ENCODE data around the gene SUSD4. TPM values are rescaled to one million over a fixed set of nuclear protein-coding genes. Genes with fewer than 3 reads are reported as not detected.

The SUSD4 gene
- total and polyA plus RNA-seq, 2 donors (not counting 3 experiments of a cell fraction or from before 2014, with no cell fraction given) = not detected

DNA sequence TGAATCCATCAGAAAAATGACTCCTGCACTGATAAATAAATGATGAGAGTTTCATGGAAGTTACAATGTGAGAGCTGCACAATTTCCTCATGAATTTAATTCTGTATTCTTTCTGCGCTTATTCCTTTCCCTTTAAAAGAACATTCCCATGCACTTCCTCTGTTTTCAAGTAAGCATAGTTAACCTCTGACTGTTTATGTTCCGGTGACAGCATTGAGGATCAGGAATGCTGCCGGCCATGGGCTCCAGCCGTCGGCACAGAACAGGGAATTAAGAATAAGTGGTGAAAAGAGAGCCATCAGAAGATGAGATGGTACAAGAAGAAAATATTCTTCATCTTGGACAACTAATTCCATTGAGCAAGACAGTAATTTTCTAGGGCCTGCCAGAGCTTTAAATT is 65.3 kb downstream of the SUSD4 start:
- intact Hi-C loops (cut with micrococcal nuclease) = no loop called here
- no TSS peak for BruUV-seq (replicated peaks)
- no peaks in the 10 kb centered on the region for H3K9me1 ChIP-seq (replicated peaks; ENCODE audit: control insufficient read depth, extremely low read depth, insufficient read depth, low read length)
- no peaks in the 10 kb centered on the region for H3K9me3 ChIP-seq (replicated peaks; ENCODE audit: control insufficient read depth, insufficient read depth, low read length)
- no peaks in the 10 kb centered on the region for H4K20me1 ChIP-seq (replicated peaks; ENCODE audit: control insufficient read depth, extremely low read depth, insufficient read depth, low read length)
- H3K4me3 ChIP-seq (replicated peaks in 1 of 3; ENCODE audit: insufficient read depth in 1 of 3, low read depth in 1 of 3, low read length in 3 of 3) = no peak overlapping the region
- H3K27ac ChIP-seq (ENCODE audit: insufficient read depth, low read depth, low read length) = no peak overlapping the region
- no peaks in the 10 kb centered on the region for H3K79me2 ChIP-seq (ENCODE audit: control insufficient read depth, insufficient read depth, low read length)
- ChIA-PET CTCF (interaction anchor here (1.0 kb wide), 1 partner anchor 175 kb away, joined by 3 read pairs; no protein-coding TSS in a partner anchor), POLR2A (no interaction called here)
- no peaks in the 10 kb centered on the region for H3K4me1 ChIP-seq (ENCODE audit: control insufficient read depth, extremely low read depth, insufficient read depth, low read length)
- no peak overlapping the region for H3K4me2 ChIP-seq (ENCODE audit: insufficient read depth, low read length)
- TF ChIP-seq POLR2A (IDR thresholded peaks at IDR 0.05; ENCODE audit: low read depth, low read length) (no peak), MYC (IDR thresholded peaks at IDR 0.05; ENCODE audit: low read depth, low read length) (no peak), JUN (IDR thresholded peaks at IDR 0.05; ENCODE audit: borderline replicate concordance, insufficient read depth, insufficient read length, low read depth) (no peak), MAX (IDR thresholded peaks at IDR 0.05; ENCODE audit: insufficient read depth, insufficient read length) (no peak), GATA2 (IDR thresholded peaks at IDR 0.05; ENCODE audit: insufficient read depth, insufficient read length, low read depth, low read length) (no peak), FOS (IDR thresholded peaks at IDR 0.05; ENCODE audit: borderline replicate concordance, insufficient read depth, low read length) (peak; percentile 32)
- DNase-seq (ENCODE audit: low read depth, low spot score) (peak; percentile 26), FAIRE-seq (peak; percentile 91)
- H3K27me3 ChIP-seq (ENCODE audit: control insufficient read depth in 2 of 2, insufficient read depth in 2 of 2, low read length in 2 of 2) = no peaks in the 10 kb centered on the region
- no peak overlapping the region for H3K9ac ChIP-seq (replicated peaks; ENCODE audit: extremely low read depth, insufficient read depth, low read length)
- H3K36me3 ChIP-seq (ENCODE audit: control insufficient read depth in 2 of 2, extremely low read depth in 1 of 2, insufficient read depth in 2 of 2, low read length in 2 of 2) = no peaks in the 10 kb centered on the region
- H2AFZ ChIP-seq (ENCODE audit: low read depth, low read length) = peak overlapping the region; percentile 36
- dilution Hi-C loops (cut with MboI; ENCODE audit: extremely low pct_ligation_motif_present, low sequenced_read_pairs) = no loop called here

DNA sequence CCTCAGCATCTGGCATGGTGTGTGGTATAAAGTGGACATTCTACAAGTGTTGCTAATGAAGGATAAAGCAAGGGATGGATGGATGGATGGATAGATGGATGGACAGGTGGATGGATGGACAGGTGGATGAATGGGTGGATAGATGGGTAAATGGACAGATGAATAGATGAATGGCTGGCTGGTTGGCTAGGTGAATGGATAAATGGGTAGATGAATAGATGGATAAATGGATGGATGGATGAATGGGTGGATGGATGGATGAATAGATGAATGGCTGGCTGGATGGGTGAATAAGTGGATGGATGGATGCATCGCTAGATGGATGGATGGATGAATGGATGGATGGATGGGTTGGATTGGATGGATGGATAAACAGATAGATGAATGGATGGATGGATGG is 66.2 kb downstream of the SUSD4 start:
- POLR2A ChIA-PET = no interaction called here
- no peaks in the 10 kb centered on the region for H4K20me1 ChIP-seq (replicated peaks; ENCODE audit: control insufficient read depth, extremely low read depth, insufficient read depth, low read length)
- no peaks in the 10 kb centered on the region for H3K4me1 ChIP-seq (ENCODE audit: control insufficient read depth, extremely low read depth, insufficient read depth, low read length)
- no peak overlapping the region for H3K9ac ChIP-seq (replicated peaks; ENCODE audit: extremely low read depth, insufficient read depth, low read length)
- no peak overlapping the region for H3K4me3 ChIP-seq (replicated peaks in 1 of 3; ENCODE audit: insufficient read depth in 1 of 3, low read depth in 1 of 3, low read length in 3 of 3)
- no TSS peak for BruUV-seq (replicated peaks)
- no peaks in the 10 kb centered on the region for H3K9me3 ChIP-seq (replicated peaks; ENCODE audit: control insufficient read depth, insufficient read depth, low read length)
- H3K9me1 ChIP-seq (replicated peaks; ENCODE audit: control insufficient read depth, extremely low read depth, insufficient read depth, low read length) = no peaks in the 10 kb centered on the region
- dilution Hi-C loops (cut with MboI; ENCODE audit: extremely low pct_ligation_motif_present, low sequenced_read_pairs) = no loop called here
- no peak overlapping the region for H3K27ac ChIP-seq (ENCODE audit: insufficient read depth, low read depth, low read length)
- H3K4me2 ChIP-seq (ENCODE audit: insufficient read depth, low read length) = no peak overlapping the region
- no peak overlapping the region for H2AFZ ChIP-seq (ENCODE audit: low read depth, low read length)
- no peak for TF ChIP-seq JUN (IDR thresholded peaks at IDR 0.05; ENCODE audit: borderline replicate concordance, insufficient read depth, insufficient read length, low read depth)
- no peak for TF ChIP-seq POLR2AphosphoS5 (IDR thresholded peaks at IDR 0.05; ENCODE audit: insufficient read depth, low read depth, low read length)
- TF ChIP-seq GATA2 (IDR thresholded peaks at IDR 0.05; ENCODE audit: insufficient read depth, insufficient read length, low read depth, low read length) = no peak
- TF ChIP-seq CTCF (IDR thresholded peaks at IDR 0.05; ENCODE audit: extremely low read depth in 1 of 2, insufficient read depth in 1 of 2, low read depth in 1 of 2, low read length in 2 of 2) = no peak
- TF ChIP-seq FOS (IDR thresholded peaks at IDR 0.05; ENCODE audit: borderline replicate concordance, insufficient read depth, low read length) = no peak
- TF ChIP-seq POLR2A (IDR thresholded peaks at IDR 0.05; ENCODE audit: low read depth, low read length) = no peak
- TF ChIP-seq EZH2 (IDR thresholded peaks at IDR 0.05; ENCODE audit: borderline replicate concordance, low read depth, low read length, severe bottlenecking) = no peak
- no peak for TF ChIP-seq MAX (IDR thresholded peaks at IDR 0.05; ENCODE audit: insufficient read depth, insufficient read length)
- TF ChIP-seq MYC (IDR thresholded peaks at IDR 0.05; ENCODE audit: low read depth, low read length) = no peak
- CTCF ChIA-PET = interaction anchor here (1.0 kb wide), 1 partner anchor 174 kb away, joined by 3 read pairs; no protein-coding TSS in a partner anchor
- intact Hi-C loops (cut with micrococcal nuclease) = no loop called here
- no peak for DNase-seq (ENCODE audit: low read depth, low spot score)
- no peak for FAIRE-seq
- H3K27me3 ChIP-seq (ENCODE audit: control insufficient read depth in 2 of 2, insufficient read depth in 2 of 2, low read length in 2 of 2) = no peaks in the 10 kb centered on the region
- no peaks in the 10 kb centered on the region for H3K79me2 ChIP-seq (ENCODE audit: control insufficient read depth, insufficient read depth, low read length)
- no peaks in the 10 kb centered on the region for H3K36me3 ChIP-seq (ENCODE audit: control insufficient read depth in 2 of 2, extremely low read depth in 1 of 2, insufficient read depth in 2 of 2, low read length in 2 of 2)
